T-helper 2 cell treated with Interferon-gamma antibody and Interleukin-4, amounts not matched to agents 100 ng/mL and 5 ng/mL, for 36 hours (primary cell): ENCODE data around the gene PHACTR1. TPM values are rescaled to one million over a fixed set of nuclear protein-coding genes. Genes with fewer than 3 reads are reported as not detected.

Experiments
- intact Hi-C: fragments of 100-400 bp; cut with micrococcal nuclease; formaldehyde crosslinking; loops from one replicate; pipeline ENCODE4 v1.15.1; 2023
- total RNA-seq: library from RNA; stranded (reverse); gene quantifications from 2 replicates; pipeline ENCODE4 v1.2.3, GENCODE V29; 2022

PHACTR1 gene
- total RNA-seq, 1 donor from 2014 or later: 0.11 TPM

GRCh38 chr6:13187692-13188091 lies 471.1 kb downstream of the PHACTR1 start:
- intact Hi-C loops: no loop called here

- intact Hi-C loops: no loop called here
Observed at GRCh38 chr6:13188306-13188705, 471.7 kb downstream of the PHACTR1 start.

- intact Hi-C loops: no loop called here
Observed at GRCh38 chr6:13189710-13190109, 473.1 kb downstream of the PHACTR1 start.

GRCh38 chr6:13190376-13190775 lies 473.8 kb downstream of the PHACTR1 start:
- intact Hi-C loops: no loop called here

GRCh38 chr6:13191461-13191860 lies 474.9 kb downstream of the PHACTR1 start:
- intact Hi-C loops: no loop called here

GRCh38 chr6:13194852-13195251 lies 478.3 kb downstream of the PHACTR1 start:
- intact Hi-C loops: no loop called here

GRCh38 chr6:13195803-13196202 lies 479.2 kb downstream of the PHACTR1 start:
- intact Hi-C loops: no loop called here

- intact Hi-C loops: no loop called here
Observed at GRCh38 chr6:13198168-13198567, 481.6 kb downstream of the PHACTR1 start.

GRCh38 chr6:13201336-13201735 lies 484.8 kb downstream of the PHACTR1 start:
- intact Hi-C loops: no loop called here

- intact Hi-C loops: no loop called here
Observed at GRCh38 chr6:13203145-13203544, 486.6 kb downstream of the PHACTR1 start.

GRCh38 chr6:13205106-13205505 lies 488.5 kb downstream of the PHACTR1 start:
- intact Hi-C loops: no loop called here

- intact Hi-C loops: no loop called here
Observed at GRCh38 chr6:13212096-13212495, 495.5 kb downstream of the PHACTR1 start.

- intact Hi-C loops: no loop called here
Observed at GRCh38 chr6:13212538-13212937, 496.0 kb downstream of the PHACTR1 start.

GRCh38 chr6:13215390-13215789 lies 498.8 kb downstream of the PHACTR1 start:
- intact Hi-C loops: no loop called here

- intact Hi-C loops: no loop called here
Observed at GRCh38 chr6:13216236-13217014, 499.9 kb downstream of the PHACTR1 start.

GRCh38 chr6:13217206-13217905 lies 500.8 kb downstream of the PHACTR1 start:
- intact Hi-C loops: no loop called here

- intact Hi-C loops: no loop called here
Observed at GRCh38 chr6:13220266-13220665, 503.7 kb downstream of the PHACTR1 start.

- intact Hi-C loops: no loop called here
Observed at GRCh38 chr6:13222048-13222447, 505.5 kb downstream of the PHACTR1 start.

- intact Hi-C loops: no loop called here
Observed at GRCh38 chr6:13226071-13226470, 509.5 kb downstream of the PHACTR1 start.

GRCh38 chr6:13228264-13229204 lies 512.0 kb downstream of the PHACTR1 start:
- intact Hi-C loops: no loop called here

GRCh38 chr6:13229205-13230085 lies 512.9 kb downstream of the PHACTR1 start:
- intact Hi-C loops: no loop called here
